Mesothelial cell of epicardium (in vitro differentiated cells): ENCODE results near the gene TENM4. TPM values are rescaled to one million over a fixed set of nuclear protein-coding genes. Genes with fewer than 3 reads are reported as not detected.

Experiments
- DNase-seq, 2 experiments: peaks; one replicate each; pipeline ENCODE4 v3.0.0; 2021; ENCODE audit warnings: low spot score in 2 of 2; ENCODE audit not compliant: unreplicated experiment in 2 of 2
- H3K27ac Mint-ChIP-seq: 2 replicates; pipeline ENCODE4 v1.8.0; 2021; ENCODE audit warnings: mixed read lengths
- H3K27me3 Mint-ChIP-seq: 2 replicates; pipeline ENCODE4 v1.8.0; 2021; ENCODE audit warnings: low read depth, mixed read lengths
- H3K36me3 Mint-ChIP-seq: 2 replicates; pipeline ENCODE4 v1.8.0; 2021; ENCODE audit warnings: mixed read lengths
- H3K4me1 Mint-ChIP-seq: 2 replicates; pipeline ENCODE4 v1.8.0; 2021; ENCODE audit warnings: mixed read lengths
- H3K4me3 Mint-ChIP-seq: 2 replicates; pipeline ENCODE4 v1.8.0; 2021; ENCODE audit warnings: mild to moderate bottlenecking, moderate library complexity, mixed read lengths
- H3K9me3 Mint-ChIP-seq: 2 replicates; pipeline ENCODE4 v1.8.0; 2021; ENCODE audit warnings: mixed read lengths
- CTCF ChIP-seq: fragments of 200-600 bp; sonication (generic); IDR thresholded peaks from one replicate; pipeline ENCODE4 v1.5.0; 2021; ENCODE audit warnings: antibody characterized with exemption; ENCODE audit not compliant: unreplicated experiment
- total RNA-seq: library from RNA; stranded (reverse); gene quantifications from 3 replicates; pipeline ENCODE4 v1.2.1, GENCODE V29; 2021

Gene TENM4
- total RNA-seq, 1 donor from 2014 or later = 187 TPM

- no peaks in the 10 kb centered on the region for H3K9me3 Mint-ChIP-seq
- H3K4me1 Mint-ChIP-seq = peaks cover 2% of the 10 kb centered on the region
- DNase-seq = no peak
- no peak overlapping the region for H3K27ac Mint-ChIP-seq
- no peak for TF ChIP-seq CTCF
- peaks cover 26% of the 10 kb centered on the region for H3K27me3 Mint-ChIP-seq
- no peaks in the 10 kb centered on the region for H3K36me3 Mint-ChIP-seq
- no peak overlapping the region for H3K4me3 Mint-ChIP-seq
Observed at GRCh38 chr11:79449040-79449439, 8.2 kb upstream of the TENM4 start.

GRCh38 chr11:79447038-79447786 lies 6.4 kb upstream of the TENM4 start:
- Mint-ChIP-seq H3K4me3 (no peak overlapping the region), H3K4me1 (peaks cover 2% of the 10 kb centered on the region), H3K36me3 (no peaks in the 10 kb centered on the region), H3K9me3 (no peaks in the 10 kb centered on the region), H3K27ac (no peak overlapping the region), H3K27me3 (peaks cover 36% of the 10 kb centered on the region)
- no peak for TF ChIP-seq CTCF
- no peak for DNase-seq

GRCh38 chr11:79444923-79445322 lies 4.1 kb upstream of the TENM4 start:
- no peak overlapping the region for H3K27ac Mint-ChIP-seq
- H3K4me1 Mint-ChIP-seq = peaks cover 13% of the 10 kb centered on the region
- TF ChIP-seq CTCF = no peak
- H3K27me3 Mint-ChIP-seq = peaks cover 45% of the 10 kb centered on the region
- H3K9me3 Mint-ChIP-seq = no peaks in the 10 kb centered on the region
- H3K4me3 Mint-ChIP-seq = no peak overlapping the region
- DNase-seq = no peak
- H3K36me3 Mint-ChIP-seq = no peaks in the 10 kb centered on the region

GRCh38 chr11:79441461-79441875 lies 638 bp upstream of the TENM4 start:
- peak in 1 of 2 experiments; percentile 40 for DNase-seq
- peak overlapping the region; percentile 78 for H3K4me3 Mint-ChIP-seq
- H3K4me1 Mint-ChIP-seq = peaks cover 39% of the 10 kb centered on the region
- H3K27me3 Mint-ChIP-seq = peaks cover 66% of the 10 kb centered on the region
- TF ChIP-seq CTCF = no peak
- peak overlapping the region; percentile 87 for H3K27ac Mint-ChIP-seq
- H3K9me3 Mint-ChIP-seq = no peaks in the 10 kb centered on the region
- no peaks in the 10 kb centered on the region for H3K36me3 Mint-ChIP-seq

GRCh38 chr11:79439886-79440570 lies 802 bp downstream of the TENM4 start:
- H3K4me1 Mint-ChIP-seq = peaks cover 41% of the 10 kb centered on the region
- H3K27ac Mint-ChIP-seq = peak overlapping the region; percentile 71

More at GRCh38 chr11:79439886-79440570, 802 bp downstream of the TENM4 start:
- Mint-ChIP-seq H3K36me3 (no peaks in the 10 kb centered on the region), H3K9me3 (no peaks in the 10 kb centered on the region), H3K4me3 (peak overlapping the region; percentile 78), H3K27me3 (peaks cover 72% of the 10 kb centered on the region)
- DNase-seq = peak; percentile 34 to 67
- no peak for TF ChIP-seq CTCF
